ENCODE measurements around the gene TBX15.

TBX15 gene

DNA sequence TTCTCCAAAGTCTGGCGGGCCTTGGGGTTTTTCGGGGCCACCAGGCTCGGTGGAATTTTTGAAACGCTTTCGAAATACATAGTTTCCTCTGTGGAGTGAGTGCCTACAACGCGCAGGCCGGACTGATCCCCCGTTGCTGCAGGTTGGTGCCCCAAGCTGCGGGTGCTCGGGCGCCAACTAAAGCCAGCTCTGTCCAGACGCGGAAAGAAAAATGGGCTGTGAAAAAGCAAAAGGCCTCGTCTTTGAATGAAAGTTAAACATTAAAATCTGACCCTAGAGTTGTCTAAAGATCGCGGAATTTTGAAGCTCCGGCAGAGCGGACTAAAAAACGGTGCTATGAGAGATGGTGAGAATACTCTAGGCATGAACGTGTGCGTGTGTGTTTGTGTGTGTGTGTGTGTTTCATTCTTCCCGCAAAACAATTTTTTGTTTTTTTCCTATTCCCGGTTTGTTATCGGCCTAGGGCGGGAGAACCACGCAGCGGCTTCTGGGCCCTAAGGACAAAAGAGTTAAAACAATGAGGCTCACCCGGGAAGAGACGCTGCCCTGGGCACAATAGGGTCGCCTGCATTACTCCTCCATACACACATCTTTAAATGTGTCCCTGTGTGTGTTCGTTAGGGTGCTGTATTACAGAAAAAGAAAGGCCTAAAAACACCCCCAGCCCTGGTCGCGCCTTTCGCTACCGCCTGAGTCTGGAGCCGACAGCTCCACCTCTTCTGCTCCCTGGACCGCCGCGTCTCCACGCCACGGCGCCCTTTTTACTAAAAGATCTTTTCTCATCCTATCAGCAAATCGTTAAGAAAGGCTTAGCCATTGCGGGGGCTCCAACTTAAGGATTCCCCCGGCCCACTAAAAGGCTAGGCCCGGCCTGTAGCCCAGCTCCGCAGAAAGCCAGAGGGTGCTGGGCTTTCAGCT, 3.2 kb downstream of the TBX15 start:
- DNase-seq = no peak

GRCh38 chr1:118984086-118984721, 3.9 kb downstream of the TBX15 start:
- no peak for DNase-seq

DNA sequence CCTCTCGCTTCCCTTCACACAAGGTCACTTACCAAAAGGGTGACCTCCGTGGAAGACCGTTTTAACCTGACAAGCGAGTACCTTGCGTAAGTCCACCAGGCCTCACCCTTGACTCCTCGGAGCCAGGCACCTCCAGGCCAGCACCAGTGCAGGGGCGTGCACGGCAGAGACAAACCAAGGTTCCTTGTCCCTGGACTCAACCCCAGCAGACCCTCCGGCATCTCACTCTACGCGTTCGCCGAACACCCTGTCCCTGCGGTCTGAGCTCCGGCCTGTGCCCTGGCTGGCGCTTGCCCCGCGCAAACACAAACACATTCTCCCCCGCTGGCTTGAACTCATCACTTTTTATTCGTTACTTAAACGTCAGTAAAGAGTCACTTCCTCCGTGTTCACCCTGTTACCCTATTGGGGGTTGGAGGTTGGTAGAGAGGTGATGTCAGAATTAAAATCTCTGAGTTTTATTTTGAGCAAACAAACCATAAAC, 4.5 kb downstream of the TBX15 start:
- DNase-seq = no peak

- no peak for DNase-seq
Observed at GRCh38 chr1:118982821-118983557, 5.2 kb downstream of the TBX15 start.

DNA sequence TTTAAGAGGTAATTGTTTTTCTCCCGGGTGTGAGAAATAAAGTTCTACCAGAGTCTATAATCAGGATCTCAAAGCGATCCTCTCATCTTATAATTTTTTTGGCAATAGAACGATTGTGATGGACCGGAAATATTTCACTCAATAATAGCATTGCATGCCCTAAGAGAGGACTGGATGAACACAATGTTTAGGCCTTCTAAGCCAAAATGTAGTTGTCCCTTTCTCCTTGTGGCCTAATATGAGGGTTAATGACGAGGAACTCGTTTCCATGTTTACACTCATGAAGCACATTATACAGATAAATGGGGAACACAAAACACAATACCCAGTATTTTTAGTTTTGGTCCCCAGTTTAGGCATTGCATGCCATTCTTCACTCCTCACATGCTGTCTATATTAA, 5.9 kb downstream of the TBX15 start:
- DNase-seq = no peak

DNA sequence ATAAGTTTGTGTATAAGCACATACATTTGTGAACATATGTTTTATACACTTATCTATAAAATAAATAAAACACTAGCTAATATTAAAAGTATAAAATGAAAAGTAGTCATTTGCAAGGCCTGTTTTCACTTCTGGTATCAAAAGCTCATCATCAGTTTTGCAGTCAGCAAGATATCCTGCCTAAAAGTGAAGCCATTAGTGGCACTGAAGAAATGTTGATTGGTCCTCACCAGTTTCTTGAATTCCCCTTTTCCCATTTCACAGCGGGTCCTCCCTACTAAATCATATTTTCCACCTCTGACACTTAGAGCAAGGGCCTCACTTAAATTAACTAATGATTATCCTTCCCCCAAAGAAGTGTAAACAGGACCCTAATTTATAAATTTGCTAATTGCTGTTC, 6.7 kb downstream of the TBX15 start:
- no peak for DNase-seq

DNA sequence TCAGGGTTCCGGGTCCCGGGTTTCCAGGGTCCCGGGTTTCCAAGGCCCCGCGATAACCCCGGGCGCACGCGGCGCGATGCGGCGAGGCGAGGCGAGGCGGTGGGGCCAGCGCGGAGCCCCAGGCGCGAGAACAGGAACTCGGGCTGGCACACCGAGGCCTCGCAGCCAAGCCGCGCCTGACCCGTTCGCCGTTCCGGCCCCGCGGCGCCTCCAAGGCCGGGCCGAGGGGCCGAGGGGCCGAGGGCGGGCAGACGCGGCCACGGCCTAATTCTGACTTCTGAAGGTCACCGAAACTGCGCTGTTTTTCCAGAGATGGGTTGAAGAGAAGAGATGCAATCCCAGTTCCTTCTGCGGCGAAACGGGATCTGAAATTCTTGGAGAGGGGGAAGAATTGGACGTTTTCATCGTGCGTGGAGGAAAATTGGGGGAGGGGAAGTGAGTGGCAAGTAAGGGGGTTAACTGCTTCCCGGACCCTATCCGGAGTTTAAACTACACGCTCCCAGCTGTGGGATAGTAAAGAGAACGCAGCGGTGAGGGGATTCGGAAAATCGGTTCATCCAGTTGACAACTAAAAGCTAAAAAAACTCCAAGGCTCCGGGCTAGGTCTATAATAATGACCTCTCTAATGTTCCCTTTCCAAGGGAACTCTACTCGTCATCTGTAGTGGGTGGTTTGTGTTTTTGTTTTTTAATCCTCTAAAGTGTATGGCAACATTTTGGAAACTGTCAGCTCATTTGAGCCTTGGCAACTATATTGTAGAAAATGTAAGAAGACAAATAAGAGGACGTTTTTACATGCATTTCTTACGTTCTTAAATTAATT, 8.2 kb downstream of the TBX15 start:
- DNase-seq = no peak

DNA sequence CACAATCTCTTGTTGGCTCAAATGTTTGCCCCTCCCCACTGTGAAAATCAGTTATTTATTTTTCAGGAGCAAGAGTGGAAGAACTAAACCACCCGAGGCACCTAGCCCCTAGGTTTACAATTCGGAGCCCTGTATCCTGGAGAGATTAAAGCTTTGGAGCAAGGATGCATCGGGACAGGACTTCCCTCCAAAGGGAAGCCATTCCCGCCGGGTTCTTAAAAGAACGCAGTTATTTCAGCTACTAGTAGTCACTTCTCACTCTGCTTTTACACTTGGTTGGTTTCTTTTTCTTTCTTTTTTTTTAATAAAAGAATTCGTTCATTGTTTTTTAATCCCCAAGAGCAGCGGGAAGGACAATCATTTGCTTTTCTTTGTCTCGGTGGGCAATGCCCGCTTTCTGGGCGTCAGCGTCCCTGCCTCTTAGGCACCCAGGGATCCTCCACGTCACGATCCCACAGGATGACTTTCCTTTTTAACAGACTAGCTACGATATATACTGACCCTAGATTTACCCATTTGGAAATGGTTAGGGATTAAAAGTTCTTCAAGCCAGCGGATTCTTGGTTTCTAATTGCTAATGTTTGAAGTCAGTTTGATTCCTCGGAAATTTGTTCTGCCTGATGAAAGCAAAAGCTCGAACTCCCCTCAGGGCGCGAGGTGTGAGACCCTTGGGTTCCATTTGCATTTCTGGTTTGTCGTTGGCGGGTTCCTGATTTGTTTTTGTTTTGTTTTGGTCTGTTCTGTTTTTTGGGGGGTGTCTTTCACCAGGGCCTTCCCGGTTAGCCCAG, 9.0 kb downstream of the TBX15 start:
- DNase-seq = no peak

DNA sequence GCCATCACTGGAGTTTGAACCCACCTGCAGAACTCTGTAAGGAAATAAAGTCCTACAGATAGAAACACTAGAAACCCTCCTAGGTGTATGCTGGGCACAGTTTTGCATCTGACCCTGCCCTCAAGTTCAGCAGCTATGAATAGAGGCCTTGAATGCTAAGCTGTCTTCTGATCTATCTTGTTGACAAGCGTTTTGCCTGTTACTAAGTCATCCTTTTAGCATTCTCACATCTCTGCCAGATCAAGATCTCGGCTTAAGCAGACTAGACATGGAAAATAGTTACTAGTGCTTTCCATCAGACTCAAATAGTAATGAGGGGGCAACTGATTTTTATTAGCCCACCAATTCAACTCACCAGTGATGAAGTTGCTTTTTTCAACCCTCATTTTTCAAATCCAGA, 10.5 kb downstream of the TBX15 start:
- no peak for DNase-seq

GRCh38 chr1:118974661-118975060, 13.5 kb downstream of the TBX15 start:
- DNase-seq = no peak

GRCh38 chr1:118973531-118974137, 14.5 kb downstream of the TBX15 start:
- DNase-seq = no peak

DNA sequence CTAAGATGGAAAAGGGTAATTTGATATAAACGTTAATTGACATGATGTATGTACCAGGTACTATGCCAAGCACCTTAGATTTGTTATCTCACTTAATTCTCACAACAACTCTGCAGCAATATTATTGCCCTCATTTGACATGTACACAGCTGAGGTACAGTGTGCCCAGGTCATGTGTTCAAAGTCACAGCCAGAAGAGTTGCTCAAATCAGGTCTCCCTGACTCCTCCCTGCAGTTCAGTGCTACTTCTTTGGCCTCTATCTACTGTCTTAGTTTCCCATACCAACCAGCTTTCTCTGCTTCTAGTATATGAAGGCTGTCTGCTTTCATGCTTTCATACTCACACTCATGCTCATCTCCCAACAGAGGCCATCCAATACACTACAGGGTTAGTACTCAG, 15.1 kb downstream of the TBX15 start:
- no peak for DNase-seq

- DNase-seq = no peak
Observed at GRCh38 chr1:118970451-118970850, 17.7 kb downstream of the TBX15 start.

DNA sequence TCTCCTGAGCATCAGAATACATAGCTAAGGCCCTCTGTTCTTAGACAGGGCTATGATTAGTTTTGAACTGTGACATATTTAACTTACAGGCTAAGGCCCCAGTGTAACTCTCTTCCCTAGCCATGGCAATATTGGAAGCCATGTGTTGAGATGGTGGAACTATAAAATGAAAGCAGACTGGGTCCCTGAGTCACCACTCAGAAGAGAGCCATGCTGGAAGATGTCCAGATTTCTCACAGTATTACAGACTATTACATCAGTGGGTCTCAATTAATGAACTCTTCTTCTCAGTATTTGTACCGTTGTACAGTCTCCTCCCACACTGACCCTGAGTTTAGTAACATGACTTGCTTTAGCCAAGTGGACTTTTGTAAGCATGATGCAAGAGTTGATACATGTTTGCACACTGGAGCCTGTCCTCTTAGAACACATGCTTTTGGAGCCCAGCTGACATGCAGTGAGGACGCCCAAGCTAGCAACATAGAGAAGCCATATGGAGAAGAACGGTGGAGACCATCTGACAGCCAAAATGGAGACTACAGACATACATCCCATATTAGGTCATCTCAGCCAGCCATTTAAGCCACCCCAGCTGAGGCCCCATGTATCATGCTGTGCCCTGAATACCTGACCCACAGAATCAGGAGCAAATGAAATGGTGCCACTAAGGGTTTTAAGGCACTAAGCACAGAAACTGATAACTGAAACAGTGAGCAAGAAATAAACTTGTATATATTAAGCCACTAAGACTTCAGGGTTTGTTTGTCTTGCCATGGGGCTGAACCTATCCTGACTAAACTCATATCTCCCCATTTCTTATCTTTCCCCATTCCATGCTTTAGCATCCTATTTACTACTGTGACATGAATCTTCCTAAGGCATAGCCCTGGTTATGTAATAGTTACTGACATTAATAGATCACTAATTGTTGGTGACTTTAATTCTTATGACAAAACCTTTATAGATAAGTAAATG, 24.4 kb downstream of the TBX15 start:
- DNase-seq = no peak

GRCh38 chr1:118963138-118963455, 25.0 kb downstream of the TBX15 start:
- DNase-seq = no peak

GRCh38 chr1:118961156-118961555, 27.0 kb downstream of the TBX15 start:
- DNase-seq = no peak

DNA sequence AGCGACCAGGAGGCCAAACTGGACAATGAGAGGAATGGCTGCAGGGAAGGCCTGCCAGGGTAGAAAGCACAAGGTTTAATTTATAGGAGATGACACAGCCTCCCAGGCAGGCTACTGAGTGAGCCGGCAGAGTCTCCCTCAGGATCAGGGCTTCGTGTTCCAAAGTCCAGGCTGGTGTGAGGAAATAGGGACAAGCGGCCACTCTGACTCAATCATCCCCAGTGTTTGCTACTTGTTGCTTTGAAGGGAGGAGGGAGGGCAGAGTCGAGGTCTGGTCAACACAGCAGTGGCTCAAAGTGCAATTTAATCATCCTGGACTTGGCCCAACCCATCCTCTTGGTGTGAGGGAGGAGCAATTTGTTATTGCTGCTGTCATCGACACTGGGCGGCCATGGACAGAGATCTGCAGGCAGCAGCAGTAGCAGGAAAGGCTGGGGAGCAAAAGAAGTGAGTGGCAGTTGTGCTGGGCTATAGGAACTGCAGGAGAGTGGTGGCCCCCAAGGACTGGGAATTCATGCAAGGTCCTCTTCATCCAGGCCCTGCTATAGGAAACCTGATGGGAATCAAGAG, 27.5 kb downstream of the TBX15 start:
- no peak for DNase-seq

DNA sequence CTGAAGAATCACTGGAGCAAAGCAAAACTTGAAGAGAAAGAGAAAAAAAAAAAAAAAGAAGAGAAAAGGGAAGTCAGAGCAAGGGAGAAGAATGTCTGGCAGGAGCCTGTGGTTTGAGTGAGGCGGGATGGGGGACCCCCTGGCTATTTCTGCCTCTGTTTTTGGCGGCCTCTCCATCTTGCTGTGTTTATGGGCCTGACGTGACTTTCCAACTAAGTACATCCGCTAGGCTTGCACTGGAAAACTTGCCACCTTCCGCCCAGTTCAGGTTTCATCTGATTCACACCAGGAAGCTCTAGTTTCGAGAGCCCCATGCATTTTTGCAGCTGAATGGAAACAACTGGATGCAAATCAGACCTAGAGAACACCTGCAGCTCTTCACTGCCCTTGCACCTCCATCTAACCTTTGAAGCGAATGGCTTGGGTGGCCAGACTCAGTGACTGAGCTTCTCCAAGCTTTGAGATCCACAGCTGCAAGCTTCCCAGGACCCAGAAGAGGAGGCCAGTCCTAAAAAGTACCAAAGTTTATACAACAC, 28.0 kb downstream of the TBX15 start:
- no peak for DNase-seq

- DNase-seq = no peak
Observed at GRCh38 chr1:118958937-118959631, 29.1 kb downstream of the TBX15 start.
